ENCODE results near the gene NUMB.
A peak's percentile ranks its signal among the peaks of the same experiment; 100 is the strongest.

The NUMB gene

GRCh38 chr14:73474952-73475351 is 16.6 kb upstream of the NUMB start:
- ATAC-seq (replicated peaks): no peak
- H3K36me3 Mint-ChIP-seq (ENCODE audit: insufficient read depth): peaks cover 3% of the 10 kb centered on the region
- no peaks in the 10 kb centered on the region for H3K4me1 Mint-ChIP-seq (ENCODE audit: low read depth in 2 of 2)
- DNase-seq: no peak
- H3K9me3 Mint-ChIP-seq: no peaks in the 10 kb centered on the region
- no peaks in the 10 kb centered on the region for H3K27me3 Mint-ChIP-seq
- H3K27ac Mint-ChIP-seq: no peak overlapping the region
- no peak overlapping the region for H3K4me3 Mint-ChIP-seq

GRCh38 chr14:73472185-73473114 is 14.1 kb upstream of the NUMB start:
- Mint-ChIP-seq H3K27ac (no peak overlapping the region), H3K9me3 (no peaks in the 10 kb centered on the region), H3K36me3 (ENCODE audit: insufficient read depth) (peaks cover 3% of the 10 kb centered on the region), H3K4me1 (ENCODE audit: low read depth in 2 of 2) (peaks cover 0 to under 1% of the 10 kb centered on the region in 2 donors), H3K4me3 (no peak overlapping the region), H3K27me3 (no peaks in the 10 kb centered on the region)
- DNase-seq (peak; percentile 11 to 26 (median 14)), ATAC-seq (replicated peaks) (peak; percentile 89)

DNA sequence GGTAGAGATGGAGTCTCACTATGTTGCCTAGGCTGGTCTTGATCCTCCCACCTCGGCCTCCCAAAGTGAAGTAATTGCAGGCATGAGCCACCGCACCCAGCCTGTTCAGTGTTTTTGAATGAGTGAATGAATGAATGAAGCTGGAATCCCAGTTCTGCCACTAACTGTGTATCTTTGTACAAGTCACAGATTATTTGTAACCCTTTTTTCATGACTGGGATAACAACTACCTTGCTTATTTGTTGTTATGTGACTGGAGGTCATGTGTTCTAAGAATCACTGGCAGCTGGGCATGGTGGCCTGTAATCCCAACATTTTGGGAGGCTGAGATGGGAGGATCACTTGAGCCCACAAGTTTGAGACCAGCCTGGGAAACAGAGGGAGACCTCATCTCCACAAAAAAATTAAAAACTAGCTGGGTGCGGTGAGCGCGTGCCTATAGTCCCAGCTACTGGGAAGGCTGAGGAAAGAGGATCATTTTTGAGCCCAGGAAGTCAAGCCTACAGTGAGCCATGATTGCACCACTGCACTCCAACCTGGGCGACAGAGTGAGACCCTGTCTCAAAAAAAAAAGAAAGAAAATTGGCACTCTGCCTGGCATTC is 13.3 kb upstream of the NUMB start:
- DNase-seq: no peak
- Mint-ChIP-seq H3K27me3 (no peaks in the 10 kb centered on the region), H3K4me3 (no peak overlapping the region), H3K9me3 (no peaks in the 10 kb centered on the region), H3K36me3 (ENCODE audit: insufficient read depth) (no peaks in the 10 kb centered on the region), H3K27ac (no peak overlapping the region), H3K4me1 (ENCODE audit: low read depth in 2 of 2) (peaks cover 0 to 3% of the 10 kb centered on the region in 2 donors)
- ATAC-seq (replicated peaks): no peak

- H3K9me3 Mint-ChIP-seq: no peaks in the 10 kb centered on the region
- DNase-seq (no peak), ATAC-seq (replicated peaks) (no peak)
- H3K27ac Mint-ChIP-seq: no peak overlapping the region
- H3K4me3 Mint-ChIP-seq: no peak overlapping the region
- H3K4me1 Mint-ChIP-seq (ENCODE audit: low read depth in 2 of 2): peaks cover 3 to 6% of the 10 kb centered on the region in 2 donors
- H3K36me3 Mint-ChIP-seq (ENCODE audit: insufficient read depth): no peaks in the 10 kb centered on the region
- no peaks in the 10 kb centered on the region for H3K27me3 Mint-ChIP-seq
These were observed 10.6 kb upstream of the NUMB start for GRCh38 chr14:73468828-73469375.

- Mint-ChIP-seq H3K27ac (no peak overlapping the region), H3K36me3 (ENCODE audit: insufficient read depth) (no peaks in the 10 kb centered on the region), H3K27me3 (no peaks in the 10 kb centered on the region), H3K4me3 (no peak overlapping the region), H3K9me3 (no peaks in the 10 kb centered on the region), H3K4me1 (ENCODE audit: low read depth in 2 of 2) (peaks cover 9 to 10% of the 10 kb centered on the region in 2 donors)
- DNase-seq (no peak), ATAC-seq (replicated peaks) (no peak)
These were observed 9.5 kb upstream of the NUMB start for GRCh38 chr14:73467800-73468199.

DNA sequence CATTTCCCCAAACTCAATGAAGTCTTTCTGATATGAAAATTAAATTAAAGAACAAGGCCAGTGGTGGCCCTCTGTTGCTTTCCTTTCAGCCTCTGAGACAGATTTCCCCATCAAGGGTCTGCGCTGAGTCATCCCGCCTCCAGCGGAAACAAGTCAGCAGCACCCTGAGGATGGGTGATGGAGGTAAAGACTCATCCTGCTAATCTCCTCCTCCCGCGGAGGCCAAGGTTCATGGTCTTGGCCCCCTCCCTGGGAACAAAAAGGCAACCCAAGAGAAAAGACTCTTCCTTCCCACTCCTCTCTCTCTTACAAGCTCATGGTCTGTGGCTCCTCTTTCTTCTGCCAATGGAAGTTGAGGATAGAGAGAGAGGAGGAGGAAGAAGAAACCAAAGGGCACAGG is 9.0 kb upstream of the NUMB start:
- no peak overlapping the region for H3K27ac Mint-ChIP-seq
- H3K4me1 Mint-ChIP-seq (ENCODE audit: low read depth in 2 of 2): peaks cover 9 to 10% of the 10 kb centered on the region in 2 donors
- no peaks in the 10 kb centered on the region for H3K9me3 Mint-ChIP-seq
- no peak overlapping the region for H3K4me3 Mint-ChIP-seq
- no peaks in the 10 kb centered on the region for H3K36me3 Mint-ChIP-seq (ENCODE audit: insufficient read depth)
- no peaks in the 10 kb centered on the region for H3K27me3 Mint-ChIP-seq
- ATAC-seq (replicated peaks) (no peak), DNase-seq (no peak)

GRCh38 chr14:73466861-73467260 is 8.5 kb upstream of the NUMB start:
- Mint-ChIP-seq H3K27me3 (no peaks in the 10 kb centered on the region), H3K27ac (no peak overlapping the region), H3K4me1 (ENCODE audit: low read depth in 2 of 2) (peaks cover 9 to 10% of the 10 kb centered on the region in 2 donors), H3K4me3 (no peak overlapping the region), H3K36me3 (ENCODE audit: insufficient read depth) (no peaks in the 10 kb centered on the region), H3K9me3 (no peaks in the 10 kb centered on the region)
- no peak for ATAC-seq (replicated peaks)
- no peak for DNase-seq

GRCh38 chr14:73465823-73466532 is 7.6 kb upstream of the NUMB start:
- peak overlapping the region in 1 of 2 donors; percentile 27 for H3K27ac Mint-ChIP-seq
- peaks cover 9 to 10% of the 10 kb centered on the region in 2 donors for H3K4me1 Mint-ChIP-seq (ENCODE audit: low read depth in 2 of 2)
- DNase-seq (no peak), ATAC-seq (replicated peaks) (no peak)
- no peak overlapping the region for H3K4me3 Mint-ChIP-seq
- H3K27me3 Mint-ChIP-seq: no peaks in the 10 kb centered on the region
- no peaks in the 10 kb centered on the region for H3K36me3 Mint-ChIP-seq (ENCODE audit: insufficient read depth)
- no peaks in the 10 kb centered on the region for H3K9me3 Mint-ChIP-seq

DNA sequence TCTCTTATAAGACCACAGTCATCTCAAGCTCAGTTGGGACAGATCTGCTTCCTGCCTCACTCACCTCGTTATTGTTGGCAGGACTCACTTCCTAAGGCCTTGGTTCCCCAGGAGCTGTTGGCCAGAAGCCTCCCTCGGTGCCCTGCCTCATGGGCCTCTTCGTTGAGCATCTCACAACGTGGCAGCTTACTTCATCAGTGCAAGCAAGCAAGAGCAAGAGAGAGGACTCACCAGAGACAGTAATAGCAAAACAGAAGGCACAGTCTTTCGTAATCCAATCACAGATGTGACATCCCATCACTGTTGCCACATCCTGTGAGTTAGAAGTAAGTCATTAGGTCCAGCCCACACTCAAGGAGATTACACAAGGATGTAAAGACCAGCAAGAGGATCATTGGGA is 5.1 kb upstream of the NUMB start:
- H3K4me1 Mint-ChIP-seq (ENCODE audit: low read depth in 2 of 2): peaks cover 11 to 13% of the 10 kb centered on the region in 2 donors
- DNase-seq (no peak), ATAC-seq (replicated peaks) (peak; percentile 9)
- peaks cover 3% of the 10 kb centered on the region for H3K36me3 Mint-ChIP-seq (ENCODE audit: insufficient read depth)
- no peaks in the 10 kb centered on the region for H3K9me3 Mint-ChIP-seq
- no peak overlapping the region for H3K27ac Mint-ChIP-seq
- no peaks in the 10 kb centered on the region for H3K27me3 Mint-ChIP-seq
- H3K4me3 Mint-ChIP-seq: no peak overlapping the region

DNA sequence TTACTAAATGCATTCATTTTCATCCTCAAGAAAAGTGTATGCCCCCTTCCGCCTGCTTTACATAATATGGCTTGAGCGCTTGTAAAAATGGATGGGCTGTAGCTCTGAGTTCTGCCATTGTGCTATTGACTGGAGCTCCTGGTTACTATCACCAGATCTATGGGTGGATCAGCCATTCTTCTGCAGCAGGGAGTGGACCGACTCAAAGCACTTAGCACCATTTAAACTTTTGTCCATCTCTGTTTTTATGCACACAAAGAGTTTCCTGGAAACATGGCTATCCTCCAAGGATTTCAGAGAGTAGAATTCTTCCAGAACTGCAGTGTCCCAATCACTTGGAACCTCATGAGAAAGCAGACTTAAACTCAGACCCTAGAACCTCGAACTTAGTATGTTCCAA is 4.5 kb upstream of the NUMB start:
- H3K27ac Mint-ChIP-seq: no peak overlapping the region
- H3K4me1 Mint-ChIP-seq (ENCODE audit: low read depth in 2 of 2): peaks cover 15 to 17% of the 10 kb centered on the region in 2 donors
- no peak overlapping the region for H3K4me3 Mint-ChIP-seq
- no peaks in the 10 kb centered on the region for H3K9me3 Mint-ChIP-seq
- DNase-seq (no peak), ATAC-seq (replicated peaks) (no peak)
- H3K36me3 Mint-ChIP-seq (ENCODE audit: insufficient read depth): peaks cover 5% of the 10 kb centered on the region
- no peaks in the 10 kb centered on the region for H3K27me3 Mint-ChIP-seq

- no peaks in the 10 kb centered on the region for H3K27me3 Mint-ChIP-seq
- H3K36me3 Mint-ChIP-seq (ENCODE audit: insufficient read depth): peaks cover 9% of the 10 kb centered on the region
- no peak overlapping the region for H3K4me3 Mint-ChIP-seq
- DNase-seq (no peak), ATAC-seq (replicated peaks) (no peak)
- H3K27ac Mint-ChIP-seq: no peak overlapping the region
- peaks cover 17 to 22% of the 10 kb centered on the region in 2 donors for H3K4me1 Mint-ChIP-seq (ENCODE audit: low read depth in 2 of 2)
- H3K9me3 Mint-ChIP-seq: no peaks in the 10 kb centered on the region
These were observed 3.8 kb upstream of the NUMB start for GRCh38 chr14:73462048-73462715.

- Mint-ChIP-seq H3K9me3 (no peaks in the 10 kb centered on the region), H3K4me3 (no peak overlapping the region), H3K4me1 (ENCODE audit: low read depth in 2 of 2) (peaks cover 23 to 28% of the 10 kb centered on the region in 2 donors), H3K27ac (no peak overlapping the region), H3K36me3 (ENCODE audit: insufficient read depth) (peaks cover 9% of the 10 kb centered on the region), H3K27me3 (no peaks in the 10 kb centered on the region)
- ATAC-seq (replicated peaks) (no peak), DNase-seq (no peak)
These were observed 3.2 kb upstream of the NUMB start for GRCh38 chr14:73461478-73462047.

GRCh38 chr14:73460691-73461127 is 2.4 kb upstream of the NUMB start:
- Mint-ChIP-seq H3K9me3 (no peaks in the 10 kb centered on the region), H3K4me1 (ENCODE audit: low read depth in 2 of 2) (peaks cover 22 to 29% of the 10 kb centered on the region in 2 donors), H3K27me3 (no peaks in the 10 kb centered on the region), H3K27ac (no peak overlapping the region), H3K4me3 (no peak overlapping the region), H3K36me3 (ENCODE audit: insufficient read depth) (peaks cover 9% of the 10 kb centered on the region)
- DNase-seq (no peak), ATAC-seq (replicated peaks) (no peak)
